CD14-positive monocyte (primary cell): ENCODE data around the gene HYKK. TPM values are rescaled to one million over a fixed set of nuclear protein-coding genes. Genes with fewer than 3 reads are reported as not detected.

Experiments used
- DNase-seq, 3 donors: peaks; one replicate each; pipeline ENCODE4 v3.0.0-alpha.2; 2011 to 2022
- H2AFZ ChIP-seq: 2 replicates; pipeline ENCODE4 v1.6.0; 2012; ENCODE audit warnings: mild to moderate bottlenecking, low read depth, low read length, inconsistent platforms; ENCODE audit not compliant: insufficient read depth, poor library complexity, severe bottlenecking
- H3K27ac ChIP-seq, 2 donors: 1 replicate in 1 of 2; 2 replicates in 1 of 2; pipeline ENCODE4 v1.5.1; 2012 to 2013; ENCODE audit warnings: low read length in 2 of 2, control low read depth in 1 of 2, inconsistent platforms in 1 of 2, low read depth in 1 of 2, mild to moderate bottlenecking in 1 of 2
- H3K27me3 ChIP-seq, 2 donors: one replicate each; pipeline versions ENCODE4 v1.6.0 to v1.6.1; 2011 to 2013; ENCODE audit warnings: low read length in 2 of 2; ENCODE audit not compliant: control insufficient read depth in 2 of 2, insufficient read depth in 2 of 2
- H3K36me3 ChIP-seq, 2 donors: replicated peaks in 1 of 2; 1 replicate in 1 of 2; 2 replicates in 1 of 2; pipeline versions ENCODE4 v1.5.1 to v1.6.1; 2012 to 2013; ENCODE audit warnings: low read length in 2 of 2, control low read depth in 1 of 2, inconsistent platforms in 1 of 2, mild to moderate bottlenecking in 1 of 2; ENCODE audit not compliant: insufficient read depth in 2 of 2, control insufficient read depth in 1 of 2
- H3K4me1 ChIP-seq, 2 donors: 1 replicate in 1 of 2; 2 replicates in 1 of 2; pipeline versions ENCODE4 v1.5.1 to v1.6.1; 2012 to 2013; ENCODE audit warnings: low read length in 2 of 2, control low read depth in 1 of 2, inconsistent platforms in 1 of 2, mild to moderate bottlenecking in 1 of 2, moderate library complexity in 1 of 2; ENCODE audit not compliant: insufficient read depth in 2 of 2, control insufficient read depth in 1 of 2
- H3K4me2 ChIP-seq: replicated peaks from 2 replicates; pipeline ENCODE3; 2012; ENCODE audit warnings: low read length, moderate library complexity, mild to moderate bottlenecking; ENCODE audit not compliant: poor library complexity, severe bottlenecking; ENCODE audit errors: extremely low read depth
- H3K4me3 ChIP-seq, 3 experiments: fragments of 200-600 bp in 1 of 3; sonication (generic) in 1 of 3; replicated peaks in 1 of 3; 1 replicate in 2 of 3; 2 replicates in 1 of 3; pipeline ENCODE4 v1.5.1; 2011 to 2013; ENCODE audit warnings: low read length in 3 of 3, mild to moderate bottlenecking in 3 of 3, control low read depth in 2 of 3, low read depth in 2 of 3, inconsistent platforms in 1 of 3, moderate library complexity in 1 of 3
- H3K79me2 ChIP-seq: 2 replicates; pipeline ENCODE4 v1.6.0; 2012; ENCODE audit warnings: mild to moderate bottlenecking, control low read depth, inconsistent platforms, low read length, moderate library complexity; ENCODE audit not compliant: insufficient read depth
- H3K9ac ChIP-seq: 2 replicates; pipeline ENCODE4 v1.6.0; 2017; ENCODE audit warnings: low read length, mild to moderate bottlenecking; ENCODE audit not compliant: insufficient read depth, poor library complexity, severe bottlenecking
- H3K9me3 ChIP-seq, 2 donors: replicated peaks in 1 of 2; 1 replicate in 1 of 2; 2 replicates in 1 of 2; pipeline versions ENCODE4 v1.5.1 to v1.6.1; 2012 to 2013; ENCODE audit warnings: low read length in 2 of 2, control low read depth in 1 of 2; ENCODE audit not compliant: control insufficient read depth in 1 of 2, insufficient read depth in 1 of 2
- H4K20me1 ChIP-seq: 2 replicates; pipeline ENCODE4 v1.6.0; 2012; ENCODE audit warnings: mild to moderate bottlenecking, low read length, control low read depth, moderate library complexity; ENCODE audit not compliant: insufficient read depth
- H3K27ac Mint-ChIP-seq, 7 donors: one replicate each; pipeline ENCODE4 v1.8.0; 2020; ENCODE audit warnings: mild to moderate bottlenecking in 7 of 7, mixed read lengths in 7 of 7, moderate library complexity in 6 of 7, inconsistent platforms in 2 of 7
- H3K27me3 Mint-ChIP-seq, 3 donors: one replicate each; pipeline ENCODE4 v1.8.0; 2021 to 2022; ENCODE audit warnings: low read depth in 3 of 3, mild to moderate bottlenecking in 3 of 3, mixed read lengths in 3 of 3, moderate library complexity in 3 of 3, inconsistent platforms in 1 of 3
- H3K36me3 Mint-ChIP-seq, 2 donors: one replicate each; pipeline ENCODE4 v1.8.0; 2020; ENCODE audit warnings: mixed read lengths in 2 of 2, inconsistent platforms in 1 of 2, mild to moderate bottlenecking in 1 of 2
- H3K4me1 Mint-ChIP-seq: one replicate; pipeline ENCODE4 v1.8.0; 2020; ENCODE audit warnings: mild to moderate bottlenecking, mixed read lengths
- H3K4me3 Mint-ChIP-seq, 2 donors: one replicate each; pipeline ENCODE4 v1.8.0; 2020; ENCODE audit warnings: mild to moderate bottlenecking in 2 of 2, mixed read lengths in 2 of 2, moderate library complexity in 1 of 2
- H3K9me3 Mint-ChIP-seq, 7 donors: one replicate each; pipeline ENCODE4 v1.8.0; 2020 to 2022; ENCODE audit warnings: mixed read lengths in 7 of 7, mild to moderate bottlenecking in 6 of 7, moderate library complexity in 6 of 7, inconsistent platforms in 2 of 7
- CTCF ChIP-seq: fragments of 200-600 bp; IDR thresholded peaks from one replicate; pipeline ENCODE4 v1.8.0; 2022; ENCODE audit warnings: antibody characterized with exemption, mild to moderate bottlenecking
- WGBS: methylation state at CpG from one replicate; pipeline ENCODE4 v1.1.5; 2013; ENCODE audit warnings: missing lambda C conversion rate; ENCODE audit not compliant: insufficient coverage; 5-methylcytosine and 5-hydroxymethylcytosine counted together
- intact Hi-C, 2 donors: fragments of 100-400 bp; cut with micrococcal nuclease; formaldehyde crosslinking; loops; one replicate each; pipeline versions ENCODE4 v1.15.0 to v1.15.1; 2023
- polyA plus RNA-seq, 3 donors: library from polyadenylated mRNA; depleted of rRNA in 1 of 3; unstranded in 2 of 3; stranded (reverse) in 1 of 3; fragments of 300-500 nt in 2 of 3; fragments of >200 nt in 1 of 3; fragmentation: Illumina TruSeq in 2 of 3; gene quantifications; 1 replicate in 2 of 3; 2 replicates in 1 of 3; pipeline ENCODE4 v1.2.3, GENCODE V29; 2012 to 2021

The HYKK gene
- polyA plus RNA-seq, 3 donors: 0.04 TPM; not detected in 2

GRCh38 chr15:78573416-78573815, 66.0 kb downstream of the HYKK start:
- Histone ChIP-seq H4K20me1 (no peaks in the 10 kb centered on the region), H2AFZ (no peak overlapping the region), H3K4me2 (no peak overlapping the region), H3K27ac (no peak overlapping the region), H3K36me3 (no peaks in the 10 kb centered on the region), H3K4me1 (no peaks in the 10 kb centered on the region), H3K9ac (no peak overlapping the region), H3K27me3 (no peaks in the 10 kb centered on the region), H3K4me3 (no peak overlapping the region), H3K79me2 (no peaks in the 10 kb centered on the region), H3K9me3 (no peaks in the 10 kb centered on the region)
- H3K27ac Mint-ChIP-seq: no peak overlapping the region
- no peaks in the 10 kb centered on the region for H3K9me3 Mint-ChIP-seq
- H3K27me3 Mint-ChIP-seq: peaks cover 2 to 3% (median 3%) of the 10 kb centered on the region in 3 donors
- no peaks in the 10 kb centered on the region for H3K36me3 Mint-ChIP-seq
- no peaks in the 10 kb centered on the region for H3K4me1 Mint-ChIP-seq
- no peak for DNase-seq
- H3K4me3 Mint-ChIP-seq: no peak overlapping the region
- intact Hi-C loops: no loop called here
- no peak for TF ChIP-seq CTCF
- WGBS: 90% methylated on average over 3 of the region's 4 CpGs

- DNase-seq: no peak
- H3K9me3 Mint-ChIP-seq: peaks cover 0 to 2% (median 0%) of the 10 kb centered on the region in 7 donors
- no peak overlapping the region for H3K27ac Mint-ChIP-seq
- Histone ChIP-seq H3K4me2 (no peak overlapping the region), H3K9me3 (no peaks in the 10 kb centered on the region), H3K79me2 (no peaks in the 10 kb centered on the region), H4K20me1 (no peaks in the 10 kb centered on the region), H3K27ac (no peak overlapping the region), H2AFZ (no peak overlapping the region), H3K9ac (no peak overlapping the region), H3K4me1 (no peaks in the 10 kb centered on the region), H3K36me3 (no peaks in the 10 kb centered on the region), H3K4me3 (no peak overlapping the region), H3K27me3 (no peaks in the 10 kb centered on the region)
- intact Hi-C loops: no loop called here
- no peak for TF ChIP-seq CTCF
- H3K4me1 Mint-ChIP-seq: no peaks in the 10 kb centered on the region
- 100% methylated on average over 1 of the region's 1 CpG for WGBS
- no peaks in the 10 kb centered on the region for H3K36me3 Mint-ChIP-seq
- H3K4me3 Mint-ChIP-seq: no peak overlapping the region
- peaks cover 1 to 3% (median 2%) of the 10 kb centered on the region in 3 donors for H3K27me3 Mint-ChIP-seq
These were observed 67.6 kb downstream of the HYKK start for GRCh38 chr15:78574944-78575343.

Other genes starting within 250 kb of the HYKK start
- gene DNAJA4, start 243.0 kb upstream of the HYKK start, polyA plus RNA-seq: 10 to 100 TPM in 1 of 3 donors, 1 to 10 TPM in 2; 2.4 to 20.9 (median 2.5) TPM
- gene SKIC8, start 208.0 kb upstream of the HYKK start, polyA plus RNA-seq: 100 to 1,000 TPM in 1 of 3 donors, 10 to 100 TPM in 2; 59.8 to 123 (median 88.0) TPM
- gene CRABP1, start 167.2 kb upstream of the HYKK start, polyA plus RNA-seq: not detected
- 10 to 100 TPM; 11.7 to 25.5 (median 16.7) TPM for gene IREB2, start 69.4 kb upstream of the HYKK start, polyA plus RNA-seq
- 100 to 1,000 TPM; 121 to 421 (median 406) TPM for gene PSMA4, start 32.9 kb downstream of the HYKK start, polyA plus RNA-seq
- gene CHRNA5, start 57.9 kb downstream of the HYKK start, polyA plus RNA-seq: under 1 TPM in 1 of 3 donors, not detected in 2; 0.19 TPM
- gene CHRNA3, start 113.4 kb downstream of the HYKK start, polyA plus RNA-seq: not detected
- gene CHRNB4, start 133.6 kb downstream of the HYKK start, polyA plus RNA-seq: not detected